Measurements from ENCODE around the gene THSD7B.

Gene THSD7B

DNA sequence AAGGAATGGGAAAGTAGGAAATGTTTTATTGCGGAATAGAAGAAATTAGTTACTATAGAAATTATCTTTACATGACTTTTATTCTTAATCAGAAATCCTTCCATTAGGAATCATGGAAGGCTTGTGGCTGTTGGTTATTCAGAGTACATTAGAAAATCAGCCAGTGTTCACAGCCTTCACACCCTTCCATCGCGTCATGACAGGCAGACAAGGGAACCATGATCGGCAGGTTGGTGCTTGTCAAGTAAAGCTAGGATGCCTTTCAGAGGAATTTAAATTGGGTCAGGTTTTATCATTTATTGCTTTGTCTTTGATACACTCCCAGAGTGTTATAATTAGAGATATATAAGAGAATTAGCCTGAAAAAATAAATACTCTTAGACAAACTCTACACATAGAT lies 400.6 kb downstream of the THSD7B start:
- DNase-seq = no peak

DNA sequence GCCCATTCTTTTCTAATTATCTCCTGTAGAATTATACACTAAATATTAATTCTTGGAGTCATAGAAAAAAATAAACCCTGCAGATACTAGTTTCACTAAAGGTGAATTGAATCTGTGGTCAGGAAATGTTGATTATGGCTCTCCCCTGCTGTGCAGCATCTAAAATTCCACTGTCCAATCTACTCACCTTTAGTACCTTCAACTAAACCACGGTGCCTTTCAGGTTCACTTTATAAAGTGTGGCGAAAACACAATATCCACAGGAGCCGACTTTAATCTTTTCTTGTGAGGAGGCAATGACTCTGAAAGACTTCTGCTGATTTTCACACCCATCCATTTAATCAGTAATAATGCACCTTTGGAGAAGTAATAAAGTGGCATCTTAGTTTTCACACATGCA lies 402.3 kb downstream of the THSD7B start:
- DNase-seq = no peak

DNA sequence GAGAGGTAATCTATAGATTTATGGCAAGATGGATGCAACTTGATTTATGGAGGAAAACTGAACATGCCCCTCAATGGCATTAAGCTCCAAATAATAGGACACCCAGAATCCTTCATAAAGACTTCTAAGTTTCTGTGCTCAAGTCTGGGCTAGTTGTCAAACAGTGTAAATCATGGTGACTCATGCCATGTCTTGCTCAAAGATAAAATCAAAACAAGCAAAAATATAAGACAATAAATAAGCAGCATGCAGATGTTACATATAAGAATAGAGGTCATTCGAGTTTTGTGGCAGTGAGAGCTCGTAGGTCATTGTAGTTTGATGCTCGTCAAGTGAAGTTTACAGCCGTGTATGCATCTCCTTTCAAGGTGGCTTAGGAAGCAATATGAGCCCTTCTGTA lies 403.2 kb downstream of the THSD7B start:
- DNase-seq = no peak

DNA sequence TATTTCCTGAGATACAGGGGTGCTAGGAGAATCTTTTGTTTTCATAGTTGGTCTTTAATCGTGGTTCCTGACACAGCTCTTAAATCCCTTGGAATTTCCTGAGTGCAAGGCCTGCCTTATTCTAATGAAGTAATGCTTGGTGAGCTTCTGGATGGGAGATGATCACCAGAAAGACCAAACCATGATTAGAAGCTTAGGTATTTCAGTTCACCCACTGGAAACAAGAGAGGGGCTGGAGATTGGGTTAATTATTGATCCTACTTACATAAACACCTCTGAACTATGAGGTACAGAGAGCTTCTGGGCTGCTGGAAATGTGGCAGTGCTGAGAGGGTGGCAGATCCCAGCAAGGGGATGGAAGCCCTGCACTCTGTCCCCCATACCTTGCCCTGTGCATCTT lies 406.8 kb downstream of the THSD7B start:
- DNase-seq = no peak

DNA sequence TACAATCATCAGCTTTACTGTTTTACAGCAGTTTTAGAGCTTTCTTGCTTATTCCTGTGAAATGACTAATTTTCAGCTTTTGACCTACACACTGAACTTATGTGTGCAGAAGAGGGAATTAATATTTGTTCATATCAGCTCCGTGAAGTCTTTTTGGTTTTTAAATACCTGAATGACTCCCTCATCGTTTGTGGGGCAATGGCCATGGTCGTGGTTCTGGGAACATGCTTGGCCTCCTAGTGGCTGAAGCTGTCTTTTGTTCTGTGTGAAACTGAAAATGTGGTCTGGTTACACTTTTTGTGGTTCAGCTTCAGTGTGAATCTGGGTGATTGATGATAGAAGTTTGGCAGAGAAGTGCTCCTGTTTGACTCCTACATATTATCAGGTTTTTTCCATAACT lies 408.1 kb downstream of the THSD7B start:
- no peak for DNase-seq

DNA sequence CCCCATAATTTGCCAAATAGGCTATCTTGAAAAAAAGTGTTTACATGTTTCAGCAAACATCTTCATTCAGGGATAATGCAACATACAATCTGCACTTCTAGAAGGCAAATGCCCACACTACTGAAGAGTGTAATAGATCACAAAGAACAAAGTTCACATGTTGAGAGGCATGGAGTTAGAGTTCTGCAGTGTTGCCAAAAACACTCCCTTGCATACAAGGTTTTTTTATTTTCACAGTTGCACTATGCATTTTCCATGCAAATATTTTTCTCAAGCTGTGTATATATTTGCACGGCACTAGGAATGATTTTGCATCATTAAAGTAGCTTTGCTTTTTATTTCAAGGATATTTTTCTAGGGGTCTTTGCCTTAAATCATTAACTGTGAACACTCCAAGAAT lies 409.9 kb downstream of the THSD7B start:
- no peak for DNase-seq

DNA sequence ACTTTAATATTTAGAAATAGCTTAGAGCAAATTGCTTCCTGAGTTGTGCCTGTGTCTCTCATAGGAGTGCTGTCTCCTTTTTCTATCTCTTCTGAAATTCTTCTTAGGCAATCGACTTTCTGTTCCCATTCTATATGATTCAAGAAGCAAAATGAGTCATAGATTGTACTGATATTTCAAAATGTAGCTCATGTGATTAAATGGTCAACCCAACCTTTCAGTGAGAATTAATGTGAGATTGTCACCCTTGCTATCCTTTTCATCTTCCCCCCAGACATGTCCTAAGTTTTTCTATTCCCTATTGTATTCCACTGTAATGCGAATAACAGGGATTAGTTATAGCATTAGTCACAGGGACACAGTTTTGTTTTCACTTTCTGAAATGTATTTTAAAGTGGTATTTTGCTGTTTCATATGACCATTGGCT lies 413.6 kb downstream of the THSD7B start:
- no peak for DNase-seq

DNA sequence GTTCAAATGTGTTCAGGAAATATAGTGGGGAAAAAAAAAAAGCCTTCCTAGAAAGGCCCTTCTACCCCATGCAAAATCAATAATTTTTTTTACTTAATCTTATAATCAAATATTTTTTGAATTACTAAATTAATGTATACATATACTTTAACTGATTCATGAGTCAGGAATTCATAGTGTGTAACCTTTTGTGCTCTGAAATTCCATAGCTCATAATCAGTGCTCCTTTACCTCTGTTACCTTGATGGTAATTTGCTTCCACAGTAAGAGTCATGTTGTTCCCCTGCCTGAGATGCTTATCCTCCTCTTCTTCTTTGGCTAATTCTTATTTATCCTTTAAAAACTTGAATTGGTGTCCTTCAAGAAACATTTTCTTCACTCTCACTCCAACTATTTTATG lies 414.2 kb downstream of the THSD7B start:
- DNase-seq = no peak

DNA sequence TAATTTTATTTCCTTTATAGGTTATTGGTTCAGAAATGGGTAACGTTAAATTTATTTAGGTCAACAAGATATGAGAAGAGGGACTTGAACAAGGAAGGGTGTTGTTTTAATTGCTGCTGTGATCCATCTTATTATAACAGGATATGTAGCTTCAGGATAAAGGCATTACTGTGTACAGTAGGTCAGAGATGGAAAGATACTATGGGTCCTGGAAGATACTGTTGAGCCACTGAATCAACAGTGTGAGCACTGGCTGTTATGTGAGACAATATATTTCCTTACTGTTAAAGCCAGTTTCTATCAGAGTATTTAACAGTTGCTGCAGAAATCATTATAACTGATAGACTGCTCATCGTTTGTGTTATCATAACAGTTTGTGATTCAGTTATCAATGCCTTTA lies 414.7 kb downstream of the THSD7B start:
- DNase-seq = no peak

DNA sequence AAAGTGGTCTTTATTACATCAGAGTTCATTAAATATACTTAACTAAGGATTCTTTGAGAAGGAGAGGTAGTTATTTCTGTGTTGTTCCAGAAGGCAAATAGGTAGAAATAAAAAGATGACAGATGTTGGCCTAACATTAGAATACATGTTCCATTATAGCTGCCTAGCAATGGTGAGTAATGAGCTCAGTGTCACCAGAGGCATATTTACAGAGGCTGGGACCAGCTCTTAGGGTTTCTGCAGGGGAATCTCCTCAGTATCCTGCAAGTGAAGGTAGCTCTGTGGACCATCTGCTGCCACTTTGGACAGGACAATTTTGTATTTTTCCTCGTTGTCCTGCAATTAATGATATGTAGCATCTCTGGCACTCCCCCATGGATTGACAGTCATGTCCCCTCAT lies 416.0 kb downstream of the THSD7B start:
- DNase-seq = no peak

DNA sequence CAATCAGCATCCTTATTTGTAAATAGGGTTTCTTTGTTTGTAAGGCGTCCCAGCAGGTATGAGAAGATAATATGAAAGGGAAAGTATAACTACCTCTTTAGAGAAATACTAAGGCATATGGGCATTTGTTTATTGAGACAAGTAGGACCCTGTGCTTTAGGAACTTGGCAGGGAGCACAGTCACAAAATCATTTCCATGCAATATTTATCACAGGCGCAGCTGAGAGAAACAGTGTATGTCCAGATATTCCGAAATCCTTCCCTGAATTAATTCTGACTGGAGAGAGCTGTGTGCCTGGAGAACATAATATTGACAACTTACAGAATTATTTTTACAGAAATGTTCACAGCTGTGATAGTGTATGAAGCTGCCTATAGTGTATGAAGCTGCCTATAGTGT lies 416.7 kb downstream of the THSD7B start:
- no peak for DNase-seq

DNA sequence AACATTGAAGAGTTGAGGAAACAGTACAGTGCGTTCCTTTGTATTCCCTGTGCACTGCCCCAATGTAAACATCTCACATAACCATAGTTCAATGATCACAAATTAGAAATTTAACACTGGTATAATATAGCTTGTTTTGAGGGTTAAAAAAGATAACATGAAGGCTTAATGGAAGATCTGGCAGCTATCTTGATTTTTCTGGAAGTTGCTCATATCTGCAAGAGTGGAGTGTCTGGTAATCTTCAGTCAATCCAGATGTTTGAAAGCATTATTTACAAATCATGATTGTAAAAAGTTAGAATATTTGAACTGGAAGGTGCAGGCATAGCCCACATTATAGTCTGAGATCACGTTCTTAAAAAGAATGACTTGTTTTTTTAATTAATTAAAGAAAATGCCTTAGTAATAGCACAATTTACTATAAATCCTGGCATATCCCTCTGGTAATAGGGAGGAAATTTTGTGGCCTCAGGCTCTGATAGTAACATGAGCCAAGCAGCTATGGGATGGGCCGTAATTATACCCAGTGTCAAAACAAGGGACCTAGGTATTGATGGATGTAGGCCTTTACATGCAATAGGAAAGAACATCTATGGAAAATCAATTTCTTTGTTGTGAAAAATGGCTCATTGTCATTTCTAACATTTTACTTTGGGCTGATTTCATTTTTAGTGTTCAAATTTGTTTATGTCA lies 418.0 kb downstream of the THSD7B start:
- DNase-seq = no peak

DNA sequence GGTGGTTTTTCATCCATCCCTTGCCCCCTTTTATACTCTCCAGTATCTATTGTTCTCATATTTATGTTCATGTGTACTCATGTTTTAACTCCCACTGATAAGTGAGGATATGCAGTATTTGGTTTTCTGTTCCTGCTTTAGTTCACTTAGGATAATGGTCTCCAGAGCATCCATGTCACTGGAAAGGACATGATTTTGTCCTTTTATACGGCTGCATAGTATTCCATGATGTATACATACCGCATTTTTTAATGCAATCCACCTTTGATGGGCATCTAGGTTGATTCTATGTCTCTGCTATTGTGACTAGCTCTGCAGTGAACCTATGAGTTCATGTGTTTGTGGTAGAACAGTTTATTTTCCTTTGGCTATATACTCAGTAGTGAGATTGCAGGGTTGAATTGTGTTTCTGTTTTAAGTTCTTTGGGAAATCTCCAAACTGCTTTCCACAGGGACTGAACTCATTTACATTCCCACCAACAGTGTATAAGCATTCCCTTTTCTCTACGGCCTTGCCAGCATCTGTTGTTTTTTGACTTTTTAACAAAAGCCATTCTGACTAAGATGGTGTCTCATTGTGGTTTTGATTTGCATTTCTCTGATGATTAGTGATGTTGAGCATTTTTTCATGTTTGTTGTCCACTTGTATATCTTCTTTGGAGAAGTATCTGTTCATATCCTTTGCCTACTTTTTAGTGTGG lies 420.2 kb downstream of the THSD7B start:
- no peak for DNase-seq

DNA sequence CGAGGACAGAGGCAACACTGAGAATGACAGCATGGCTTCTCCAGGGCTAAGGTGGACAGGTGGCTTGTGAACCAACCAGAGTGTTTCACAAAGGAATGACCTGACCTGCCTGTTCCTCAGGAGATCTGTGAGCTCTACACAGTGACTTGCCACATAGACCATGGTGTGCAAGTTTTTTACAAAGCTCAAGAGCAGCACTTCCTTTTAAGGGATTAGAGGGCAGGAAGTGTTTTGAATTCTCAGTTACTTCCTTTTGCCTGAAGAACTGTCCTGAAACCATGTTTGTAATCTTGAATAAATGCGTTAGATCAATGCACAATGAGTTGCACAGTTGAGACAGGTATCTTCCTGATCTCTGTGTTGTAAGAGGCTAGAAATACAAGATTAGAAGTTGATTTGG lies 421.9 kb downstream of the THSD7B start:
- no peak for DNase-seq

DNA sequence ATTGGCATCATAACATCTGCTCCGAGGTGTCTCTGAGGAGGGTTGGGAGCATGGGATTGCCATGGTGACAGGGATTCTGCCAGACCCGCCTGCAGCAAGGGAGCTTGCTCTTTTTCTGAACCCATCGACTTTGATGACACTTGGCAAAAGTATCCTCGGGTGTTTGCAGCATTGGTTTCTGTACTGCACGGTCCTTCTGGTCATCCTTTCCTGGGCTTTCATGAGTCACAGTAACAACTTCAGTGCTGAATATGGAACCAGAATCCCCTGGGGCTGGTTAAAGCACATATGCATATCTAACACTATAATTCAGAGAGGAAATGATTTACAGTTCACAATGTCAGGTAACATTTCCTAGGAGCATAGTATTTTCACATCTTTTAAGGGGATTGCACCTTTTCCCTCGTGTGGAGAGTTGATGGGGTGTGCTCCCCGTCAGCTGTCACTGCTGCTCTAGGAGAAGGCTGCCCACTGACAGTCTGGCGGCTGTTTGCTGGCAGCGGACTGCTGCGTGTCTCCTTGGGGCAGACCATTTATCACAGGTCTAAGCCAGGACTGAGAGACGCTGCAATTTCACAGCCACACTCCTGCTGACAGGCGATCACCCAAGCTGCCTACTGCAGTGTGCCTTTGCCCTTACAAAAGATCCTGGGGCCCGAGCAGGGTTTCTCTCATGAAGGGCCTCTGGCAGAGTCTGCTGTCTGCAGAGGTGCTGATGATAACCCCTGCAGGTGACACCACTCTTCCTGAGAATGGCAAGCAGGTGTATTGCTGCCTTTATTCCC lies 425.3 kb downstream of the THSD7B start:
- no peak for DNase-seq

DNA sequence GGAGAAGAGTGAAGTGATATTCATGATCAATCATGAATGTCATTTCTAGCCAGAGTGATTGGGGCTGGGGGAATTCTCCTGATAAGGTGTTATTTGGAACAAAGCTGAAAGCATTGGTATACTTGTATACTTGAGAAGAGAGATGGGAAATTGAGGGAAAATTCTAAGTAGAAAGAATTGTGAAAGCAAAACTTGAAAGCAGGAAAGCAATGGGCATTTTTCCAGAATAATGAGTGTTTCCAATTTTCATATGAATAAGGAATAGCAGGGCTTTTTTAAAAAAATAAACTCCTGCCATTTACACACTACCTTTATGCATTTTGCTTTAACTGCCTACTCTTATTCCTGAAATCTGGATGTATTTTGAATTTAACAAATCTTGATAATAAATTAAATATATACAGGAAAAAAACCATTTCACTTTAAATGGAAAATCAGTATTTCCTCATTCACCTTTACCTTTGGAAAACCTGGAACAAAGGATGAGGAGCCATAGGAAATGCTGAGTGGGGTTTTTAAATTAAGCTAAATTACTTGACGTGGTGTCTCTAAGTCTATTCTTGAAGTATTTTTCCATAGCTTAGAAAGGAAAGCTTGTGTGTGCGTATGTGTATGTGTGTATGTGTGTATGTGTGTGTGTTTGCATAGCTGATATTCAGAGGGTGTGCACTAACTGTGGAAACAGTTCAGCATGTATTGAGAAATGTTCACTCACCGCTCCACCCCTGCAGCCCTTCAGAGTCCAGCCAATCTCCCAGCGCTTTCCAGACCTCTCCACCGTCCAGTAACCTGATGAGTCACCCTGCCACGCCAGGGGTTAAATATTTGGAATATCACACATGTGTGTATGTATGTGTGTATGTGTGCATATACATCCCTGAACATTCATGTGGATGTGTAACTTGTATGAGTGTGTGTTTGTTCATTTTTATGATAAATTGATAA lies 427.3 kb downstream of the THSD7B start:
- DNase-seq = no peak

DNA sequence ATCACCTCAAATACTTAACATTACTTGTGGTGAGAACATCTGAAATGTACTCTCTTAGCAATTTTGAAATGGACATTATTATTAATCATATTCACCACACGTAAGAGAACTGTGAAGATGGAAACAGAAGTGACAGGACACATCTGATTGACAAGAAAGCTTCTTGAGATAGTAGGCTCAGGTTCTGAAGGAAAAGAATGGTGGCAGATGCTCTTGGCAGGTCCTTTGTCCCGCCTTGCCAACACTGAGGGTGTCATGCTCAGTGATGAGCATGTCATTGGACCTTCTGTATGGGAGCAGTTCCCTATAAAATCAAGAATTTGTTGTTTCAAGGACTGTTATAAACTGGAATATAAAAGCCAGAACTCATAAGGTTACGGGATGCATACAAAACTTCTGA lies 428.1 kb downstream of the THSD7B start:
- DNase-seq = no peak

DNA sequence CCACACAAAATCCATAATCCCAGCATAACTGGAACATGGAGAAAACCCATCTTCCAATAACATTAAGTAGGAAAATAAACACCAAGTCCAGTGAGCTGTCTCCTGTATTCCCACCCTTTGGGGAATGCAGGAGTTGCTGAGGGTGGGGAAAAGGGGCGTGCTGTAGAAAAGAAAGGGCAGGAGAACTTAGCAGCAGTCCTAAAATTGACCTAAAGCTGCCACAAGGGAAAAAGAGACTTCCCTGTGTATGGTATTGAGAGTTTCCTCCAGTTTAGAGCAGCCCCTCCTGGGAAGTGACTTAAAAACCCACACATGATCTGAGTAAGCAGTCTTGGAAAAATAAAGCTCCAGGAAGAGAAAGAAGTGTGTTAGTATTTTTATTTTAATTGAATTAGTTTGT lies 428.8 kb downstream of the THSD7B start:
- no peak for DNase-seq

DNA sequence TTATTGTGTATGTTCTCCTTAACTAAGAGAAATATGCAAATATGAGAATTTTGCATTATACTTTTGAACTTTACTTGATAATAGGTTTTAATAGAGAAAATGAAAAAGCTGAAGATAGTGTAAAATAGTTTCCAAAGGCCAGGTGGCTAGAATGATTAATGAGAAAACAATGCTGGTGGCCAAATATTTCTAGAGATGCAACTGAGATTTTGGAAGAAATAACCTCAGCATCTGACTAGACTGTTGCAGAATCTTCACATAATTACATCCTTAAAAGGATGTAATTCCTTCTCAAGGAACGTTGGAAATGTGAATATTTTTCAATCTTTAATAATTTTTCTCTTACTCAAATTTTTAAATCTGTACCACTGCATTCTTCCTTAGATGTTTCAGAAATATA lies 434.4 kb downstream of the THSD7B start:
- DNase-seq = no peak

DNA sequence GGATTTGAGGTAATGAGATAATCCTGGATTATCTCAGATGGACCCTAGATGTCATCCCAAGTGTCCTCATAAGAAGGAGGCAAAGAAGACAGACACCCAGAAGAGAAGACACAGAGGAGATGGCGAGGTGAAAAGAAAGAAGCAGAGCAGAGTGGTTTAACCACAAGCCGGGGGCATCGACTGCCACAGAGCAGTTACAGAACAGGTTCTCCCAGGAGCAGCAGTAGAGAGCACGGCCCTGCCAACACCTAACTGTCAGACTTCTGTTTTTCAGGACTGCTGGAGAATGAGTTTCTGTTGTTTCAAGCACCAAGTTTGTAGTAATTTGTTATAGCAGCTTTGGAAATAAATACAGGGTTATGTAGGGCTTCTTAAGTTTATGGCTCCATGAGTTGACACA lies 437.0 kb downstream of the THSD7B start:
- DNase-seq = no peak

DNA sequence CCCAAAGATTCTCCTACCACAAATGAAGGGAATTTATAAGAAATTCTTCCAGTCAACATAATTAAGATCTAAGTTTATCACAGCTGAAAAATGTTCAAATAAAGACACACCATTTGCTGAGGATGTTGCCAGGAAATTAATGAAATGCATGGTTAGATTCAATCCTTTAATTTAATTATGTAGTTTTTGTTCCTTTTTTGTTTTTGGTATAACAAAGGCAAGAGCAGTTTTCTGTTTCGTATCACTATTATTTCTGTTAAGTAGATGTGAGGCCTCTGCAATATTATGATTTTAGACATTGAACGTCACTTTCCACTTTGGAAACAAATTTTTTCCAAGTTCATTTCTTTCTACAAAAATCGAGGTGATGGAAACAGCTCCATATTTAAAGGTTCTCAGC lies 440.0 kb downstream of the THSD7B start:
- no peak for DNase-seq

DNA sequence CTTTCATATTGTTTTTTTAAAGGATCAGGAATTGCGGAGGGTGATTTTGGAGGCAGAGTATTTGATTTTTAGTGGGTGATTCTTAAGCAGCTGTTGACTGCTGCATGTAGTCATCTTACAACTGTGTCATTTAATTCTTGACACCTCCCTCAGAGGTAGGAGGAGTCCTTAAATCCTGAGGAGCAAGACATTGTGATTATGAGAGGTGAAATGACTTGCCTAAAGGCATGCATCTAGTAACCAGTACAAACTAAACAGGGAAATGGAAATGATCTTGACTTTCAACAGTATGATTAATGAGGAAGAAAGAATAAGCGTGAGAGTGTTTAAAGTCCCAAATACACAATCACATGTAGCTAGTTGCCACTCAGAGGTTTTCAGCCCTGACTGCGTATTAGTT lies 440.7 kb downstream of the THSD7B start:
- DNase-seq = no peak

DNA sequence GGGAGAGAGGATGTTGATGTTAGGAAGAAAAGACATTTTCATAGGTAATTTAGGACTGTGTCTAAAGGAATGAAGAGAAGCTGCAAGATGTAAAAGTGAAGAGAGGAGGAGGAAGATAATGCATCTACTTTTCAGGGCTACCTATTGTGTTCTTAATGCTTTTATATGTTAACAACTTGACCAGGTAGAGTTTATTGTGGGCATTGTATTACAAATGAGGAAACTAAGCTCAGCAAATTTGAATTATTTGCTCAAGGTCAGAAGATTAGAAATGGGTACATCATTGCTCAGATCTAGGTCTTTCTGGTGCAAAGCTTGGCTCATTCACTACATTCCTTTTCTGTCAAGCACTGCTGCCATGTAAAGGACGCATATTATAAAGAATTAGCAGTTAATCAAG lies 441.7 kb downstream of the THSD7B start:
- DNase-seq = no peak
